CMK (cell line): Measurements from ENCODE around the gene DLG2.

Experiments
- DNase-seq: peaks from one replicate; pipeline ENCODE4 v3.0.0-alpha.2; 2010; ENCODE audit warnings: low read depth

Gene DLG2

DNA sequence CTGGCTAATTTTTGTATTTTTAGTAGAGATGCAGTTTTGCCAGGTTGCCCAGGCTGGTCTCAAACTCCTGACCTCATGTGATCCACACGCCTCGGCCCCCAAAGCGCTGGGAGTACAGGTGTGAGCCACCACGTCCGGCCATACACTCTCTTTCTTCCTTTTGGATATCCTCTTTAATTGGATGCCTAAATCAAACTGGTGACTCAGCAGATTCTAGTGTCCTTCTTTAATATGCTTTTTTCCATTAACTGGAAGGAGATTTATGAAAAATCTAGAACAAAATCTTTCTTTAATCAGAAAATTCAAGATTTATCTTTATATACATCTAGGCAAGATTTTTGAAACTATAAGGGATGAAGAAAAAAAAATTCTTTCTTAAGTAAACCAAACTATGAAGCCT, 1371.7 kb downstream of the DLG2 start:
- DNase-seq = no peak

DNA sequence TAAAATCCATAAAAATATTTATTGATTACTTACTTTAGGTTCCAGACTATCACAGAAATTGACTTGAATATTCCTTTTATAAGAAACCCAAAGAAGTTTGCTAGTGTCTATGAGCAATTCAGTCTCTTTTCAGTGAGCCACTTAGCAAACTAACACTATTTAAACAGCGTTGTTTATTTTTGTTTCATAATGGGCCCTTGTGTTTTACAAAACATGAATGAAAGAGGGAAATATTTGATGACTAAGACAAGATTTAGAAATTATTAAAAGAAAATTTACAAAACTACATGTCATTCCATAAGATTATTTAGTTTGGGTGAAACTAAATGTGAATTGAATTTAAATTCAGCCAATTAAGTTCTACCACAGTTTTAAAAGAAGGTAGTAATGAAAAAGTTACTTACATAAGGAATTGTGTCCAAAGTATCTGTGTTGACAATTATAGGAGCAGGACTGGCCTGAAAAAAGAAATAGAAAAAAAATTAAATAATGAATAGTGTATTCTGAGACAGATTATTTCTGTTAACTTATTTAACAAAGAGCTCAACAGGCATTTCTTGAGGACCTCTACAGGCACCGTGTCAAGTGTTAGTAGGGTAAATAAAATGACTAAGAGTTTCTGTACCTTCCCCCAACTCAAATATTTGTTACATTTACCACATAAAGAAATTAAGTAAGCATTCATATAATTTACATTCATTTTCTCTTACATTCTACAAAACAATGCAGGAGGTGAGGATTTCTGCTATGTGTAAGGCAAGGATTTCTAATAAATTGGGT, 1376.1 kb downstream of the DLG2 start:
- DNase-seq = no peak

DNA sequence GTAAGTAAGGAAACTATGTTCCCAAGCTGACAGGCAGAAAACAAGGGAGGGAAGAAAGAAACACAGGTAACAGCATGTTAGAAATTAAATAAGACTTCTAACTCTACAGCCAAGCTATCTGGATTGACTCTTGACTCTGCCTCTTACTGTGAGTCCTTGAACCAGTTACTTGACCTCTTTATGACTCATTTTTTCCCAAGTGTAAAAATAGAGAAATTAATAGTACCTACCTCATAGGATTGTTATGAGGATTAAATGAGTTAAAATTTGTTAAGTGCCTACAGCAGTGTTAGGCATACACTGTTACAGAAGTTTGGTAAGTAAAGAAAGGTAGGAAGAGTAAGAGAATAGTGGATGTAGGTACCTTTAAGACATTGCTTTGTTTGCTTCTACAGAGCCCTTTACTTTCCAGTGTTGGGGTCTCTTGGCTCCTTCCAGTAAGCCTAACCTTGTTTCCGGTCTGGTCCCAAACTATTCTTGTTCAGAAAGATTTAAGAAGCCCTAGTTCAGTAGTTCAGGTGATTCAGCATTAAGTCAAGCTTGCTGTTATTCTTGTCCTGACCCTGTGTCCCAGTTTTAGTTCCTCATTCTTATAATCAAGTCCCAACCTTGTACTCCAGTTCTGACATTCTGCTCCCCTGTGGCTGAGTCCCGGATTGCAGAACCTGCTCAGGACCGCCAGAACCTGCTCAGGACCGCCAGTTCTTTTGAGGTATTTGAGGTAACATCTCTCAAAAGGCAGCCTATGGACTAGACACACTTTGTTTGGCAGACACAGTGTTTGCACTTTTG, 1377.6 kb downstream of the DLG2 start:
- DNase-seq = no peak

DNA sequence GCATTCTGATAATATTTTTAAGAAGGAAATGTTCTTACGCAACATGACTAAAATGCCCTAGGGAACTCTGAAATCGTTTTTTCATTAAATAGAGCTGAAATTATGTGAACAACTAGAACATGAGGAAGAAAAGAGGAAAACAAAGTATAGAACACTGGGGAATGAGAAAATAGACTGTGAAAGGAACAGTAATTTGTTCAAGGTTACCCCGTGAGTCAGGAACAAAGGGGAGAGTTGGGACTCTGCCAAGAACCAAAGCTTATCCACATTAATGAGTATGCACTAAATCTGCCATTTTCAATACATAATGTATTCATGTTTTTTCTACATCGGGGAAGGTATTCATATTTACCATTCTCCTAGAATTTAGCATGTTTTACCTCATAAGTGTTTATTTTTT, 1379.2 kb downstream of the DLG2 start:
- DNase-seq = no peak

DNA sequence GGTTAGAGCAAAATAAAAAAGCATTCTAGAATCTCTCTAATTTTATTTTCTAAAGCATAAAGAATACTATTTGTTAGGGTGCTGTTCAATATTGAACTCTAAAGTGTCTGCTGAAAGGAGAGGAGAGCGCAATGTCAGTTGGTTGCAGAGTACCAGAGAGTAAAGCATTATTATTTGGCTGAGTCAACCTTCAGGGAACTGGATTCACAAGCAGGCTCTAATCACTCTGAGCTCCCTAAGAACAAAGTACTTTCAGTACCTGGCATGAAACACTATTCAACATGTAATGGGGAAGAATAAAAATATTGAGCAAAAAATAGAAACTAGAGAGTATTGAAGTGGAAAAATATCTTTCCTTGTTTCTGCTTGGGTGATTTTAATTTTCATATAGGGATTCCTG, 1380.0 kb downstream of the DLG2 start:
- no peak for DNase-seq

DNA sequence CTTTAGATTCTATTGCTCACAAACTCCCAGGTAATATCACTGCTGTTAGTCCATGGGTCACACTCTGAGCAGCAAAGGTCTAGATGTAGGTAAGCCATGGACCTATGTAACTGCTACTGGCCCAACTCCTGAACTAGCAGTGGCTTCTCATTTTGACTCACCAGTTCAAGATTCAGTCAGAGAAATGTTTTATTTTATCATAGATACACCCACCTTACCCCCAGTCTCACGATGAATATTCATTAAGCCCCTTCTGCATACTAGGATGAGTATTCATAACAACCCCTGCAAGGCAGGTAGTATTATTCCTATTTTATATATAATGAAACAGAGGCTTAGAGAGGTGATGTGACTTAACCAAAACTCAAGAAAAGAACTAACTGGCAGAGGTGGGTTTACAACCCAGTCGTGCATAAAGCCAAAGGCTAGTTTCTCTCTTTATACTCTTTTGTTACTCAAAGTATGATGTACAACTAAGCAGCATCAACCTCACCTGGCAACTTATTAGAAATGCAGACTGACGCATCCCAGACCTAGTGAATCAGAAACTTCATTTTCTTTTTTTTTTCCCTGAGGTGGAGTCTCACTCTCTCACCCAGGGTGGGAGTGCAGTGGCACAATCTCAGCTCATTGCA, 1383.4 kb downstream of the DLG2 start:
- no peak for DNase-seq

DNA sequence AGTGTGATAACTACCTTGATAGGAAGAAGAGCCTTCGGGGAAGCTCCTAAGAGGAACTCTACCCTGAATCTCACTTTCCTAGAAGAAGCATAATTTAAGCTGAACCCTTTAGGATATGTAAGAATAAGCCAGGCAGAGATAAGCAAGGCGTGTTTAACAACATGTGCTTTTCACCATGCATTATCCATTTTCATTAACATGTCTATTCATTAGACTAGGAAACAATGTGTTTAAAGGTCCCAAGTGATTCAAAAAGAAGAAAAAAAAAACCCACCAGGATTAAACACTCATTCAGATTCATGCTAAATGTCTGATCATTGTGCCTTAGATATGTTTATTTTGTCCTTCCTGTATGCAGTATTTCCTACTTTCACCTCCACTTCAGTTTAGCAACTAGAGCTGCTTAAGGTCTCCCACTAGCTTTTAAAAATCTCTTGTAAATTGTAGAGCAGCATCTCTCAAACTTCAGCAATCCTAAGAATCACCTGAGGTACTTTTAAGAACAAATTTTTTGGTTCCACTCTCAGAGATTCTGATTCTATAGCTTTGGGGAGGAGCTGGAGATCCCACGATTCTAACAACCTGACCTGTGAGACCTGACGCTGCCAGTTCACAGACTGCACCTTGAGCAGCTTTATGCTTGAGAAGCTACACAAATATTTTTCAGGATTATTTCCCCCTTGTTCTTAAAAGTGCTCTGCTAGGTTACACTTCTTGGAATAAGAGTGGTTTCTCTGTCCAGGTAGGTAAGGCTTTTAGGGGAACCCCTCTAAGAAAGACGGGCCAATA, 1385.6 kb downstream of the DLG2 start:
- DNase-seq = no peak

DNA sequence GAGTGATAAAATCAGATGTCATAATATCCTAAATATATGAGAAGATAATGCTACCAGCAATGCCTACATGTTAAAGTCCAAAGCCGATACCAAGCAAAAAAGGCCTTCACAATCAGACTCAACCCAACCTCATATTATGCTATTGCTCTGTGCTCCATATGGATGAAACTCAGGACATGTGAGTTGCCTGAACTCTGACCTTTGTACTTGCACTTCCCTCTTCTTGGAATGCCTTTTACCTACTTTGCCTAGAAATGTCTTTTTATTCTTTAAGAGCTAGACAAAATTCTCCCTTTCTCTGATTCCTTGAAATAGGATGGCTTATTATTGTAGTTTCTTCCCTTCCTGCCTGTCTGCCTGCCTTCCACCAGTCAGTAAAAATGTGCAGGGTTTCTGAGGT, 1386.3 kb downstream of the DLG2 start:
- DNase-seq = no peak

DNA sequence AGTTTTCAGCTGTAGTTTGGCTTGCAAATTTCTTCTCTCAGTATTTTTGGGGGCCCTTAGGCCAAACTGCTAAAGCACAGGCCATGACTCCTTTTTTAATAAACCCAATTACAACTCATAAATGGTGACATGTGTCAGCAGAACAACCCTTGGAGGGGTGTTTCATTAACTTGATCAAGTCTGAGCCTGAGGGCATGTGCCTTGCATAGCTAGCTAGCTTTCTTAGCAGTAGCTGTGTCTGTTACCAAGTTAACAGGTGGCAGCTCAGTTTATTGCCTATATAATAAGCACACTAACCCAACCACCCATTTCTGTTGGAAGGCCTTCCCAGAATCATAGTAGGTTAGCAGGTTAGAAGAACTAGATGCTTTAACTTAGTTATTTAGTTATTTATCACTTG, 1390.7 kb downstream of the DLG2 start:
- no peak for DNase-seq

DNA sequence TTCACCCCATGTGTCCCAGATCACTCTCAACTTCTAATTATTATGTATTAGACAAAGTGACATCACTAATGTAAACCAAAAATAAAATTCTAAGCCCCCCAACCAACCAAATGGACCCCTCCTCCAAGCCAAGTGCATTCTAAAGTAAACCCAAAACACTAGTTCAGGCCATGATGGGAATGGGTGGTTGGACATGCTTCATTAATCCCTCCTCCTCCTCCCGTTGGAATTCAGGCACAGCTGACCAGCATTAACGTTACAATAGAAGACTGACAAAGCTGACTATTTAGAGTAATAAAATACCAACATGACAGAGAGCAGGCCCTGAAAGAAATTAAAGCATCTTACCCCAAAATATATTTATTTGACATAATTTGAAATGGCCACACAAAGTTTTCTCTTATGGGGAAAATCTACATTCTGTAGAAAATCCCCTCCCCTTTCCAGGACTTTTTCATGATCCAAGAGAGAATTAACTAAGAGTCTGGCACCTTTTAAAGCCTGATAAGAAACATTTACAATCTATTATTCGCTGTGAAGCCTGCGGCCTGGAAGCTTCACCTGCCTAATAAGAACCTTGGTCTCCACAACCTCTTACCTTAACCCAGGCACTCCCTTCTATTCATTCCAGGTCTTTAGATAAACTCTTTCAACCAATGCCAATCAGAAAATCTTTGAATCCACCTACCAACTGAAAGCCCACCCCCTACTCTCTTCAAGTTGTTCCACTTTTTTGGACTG, 1392.5 kb downstream of the DLG2 start:
- DNase-seq = no peak

DNA sequence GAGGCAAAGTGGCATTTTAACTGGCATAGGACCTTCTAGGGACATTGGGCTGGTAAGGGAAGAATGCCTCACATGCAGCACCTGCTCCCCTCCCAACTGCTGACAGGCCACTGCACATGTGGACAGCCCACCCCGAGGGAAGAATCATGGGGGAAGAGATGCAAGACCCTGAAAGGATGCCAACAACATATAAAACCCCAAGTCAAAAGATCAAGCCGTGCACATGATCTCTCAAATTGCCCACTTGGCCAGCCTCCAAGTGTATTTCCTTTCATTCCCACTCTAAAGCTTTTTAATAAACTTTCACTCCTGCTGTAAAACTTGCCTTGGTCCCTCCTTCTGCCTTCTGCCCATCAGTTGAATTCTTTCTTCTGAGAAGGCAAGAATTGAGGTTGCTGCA, 1393.1 kb downstream of the DLG2 start:
- no peak for DNase-seq

DNA sequence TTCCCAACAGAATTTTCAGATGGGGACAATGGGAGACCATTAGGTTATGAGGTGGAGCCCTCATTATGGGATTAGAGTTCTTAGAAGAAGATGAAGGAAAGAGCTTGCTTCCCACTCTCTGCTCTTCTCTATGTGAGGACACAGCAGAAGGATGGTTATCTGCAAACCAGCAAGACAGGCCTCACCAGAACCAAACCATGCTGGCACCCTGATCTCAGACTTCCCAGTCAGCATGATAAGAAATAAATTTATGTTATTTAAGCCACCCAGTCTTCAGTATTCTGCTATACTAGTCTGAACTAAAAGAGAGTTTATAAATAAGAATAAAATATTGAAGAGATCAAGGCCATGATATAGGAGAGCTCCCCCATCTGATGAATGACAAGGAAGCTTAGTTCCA, 1394.6 kb downstream of the DLG2 start:
- no peak for DNase-seq

DNA sequence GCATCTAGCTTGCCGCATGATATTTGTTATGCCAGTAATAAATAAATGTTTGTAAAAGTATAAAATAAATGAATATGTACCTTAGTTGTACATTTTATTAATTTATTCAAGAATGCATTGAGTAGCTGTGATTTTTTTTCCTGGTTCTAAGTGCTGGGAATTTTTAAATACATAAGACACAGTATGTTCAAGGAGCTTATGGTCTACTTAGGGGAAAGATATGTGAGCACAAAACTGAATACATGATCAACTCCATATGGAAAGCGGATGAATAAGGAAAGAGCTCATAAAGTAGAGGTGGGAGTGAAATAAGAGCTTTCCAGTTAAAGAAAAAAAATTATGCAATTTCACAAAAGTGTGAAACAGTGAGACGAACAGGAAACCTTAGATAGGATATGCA, 1396.7 kb downstream of the DLG2 start:
- no peak for DNase-seq

DNA sequence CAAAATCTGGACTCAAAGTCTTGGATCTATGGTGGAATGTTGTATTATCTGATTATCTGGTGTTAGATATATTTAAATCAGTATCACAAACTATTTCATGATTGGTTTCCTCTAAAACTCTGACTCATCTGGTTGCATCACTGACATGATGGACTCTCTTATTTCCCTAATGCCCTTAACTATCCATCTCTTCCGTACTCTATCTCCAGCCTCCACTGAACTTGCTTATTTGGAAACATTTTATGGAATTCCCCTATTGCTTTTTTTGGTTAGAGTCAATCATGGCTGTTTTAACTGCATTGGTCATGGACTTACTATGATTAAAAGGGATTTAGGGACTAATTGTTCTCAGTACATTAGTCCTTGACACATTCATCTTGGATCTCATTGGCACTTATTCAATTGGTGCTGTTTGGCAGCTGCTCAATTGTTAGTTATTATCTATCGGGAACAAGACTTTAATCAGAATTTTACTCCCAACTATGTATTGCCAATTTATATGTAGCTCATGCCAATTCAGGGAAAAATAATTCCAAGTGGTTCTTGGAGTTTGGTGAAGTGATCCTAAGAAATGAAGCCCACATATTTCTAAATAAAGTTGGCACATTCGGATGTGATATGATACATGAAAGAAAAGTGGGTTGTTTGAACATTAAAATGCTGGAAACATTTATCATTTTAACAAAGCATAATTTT, 1399.0 kb downstream of the DLG2 start:
- no peak for DNase-seq

DNA sequence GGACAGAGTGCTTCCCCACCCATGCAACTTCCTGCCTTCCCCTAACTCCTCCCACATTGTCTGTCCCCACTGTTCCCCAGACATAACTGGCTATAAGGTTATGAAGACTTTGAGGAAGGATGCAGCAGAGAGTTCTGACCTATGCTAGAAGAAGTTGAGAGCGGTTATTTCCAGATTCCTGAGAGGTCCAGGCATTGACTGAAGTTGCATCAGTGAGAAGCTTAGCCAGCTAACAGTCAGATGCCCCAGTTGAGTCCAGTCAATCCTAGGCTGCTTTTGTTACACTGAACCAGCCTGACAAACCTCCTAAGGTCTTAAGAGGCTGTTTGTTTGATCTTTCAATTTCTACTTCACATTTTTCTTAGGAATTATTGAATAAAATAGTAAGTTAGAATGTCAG, 1403.1 kb downstream of the DLG2 start:
- DNase-seq = no peak

DNA sequence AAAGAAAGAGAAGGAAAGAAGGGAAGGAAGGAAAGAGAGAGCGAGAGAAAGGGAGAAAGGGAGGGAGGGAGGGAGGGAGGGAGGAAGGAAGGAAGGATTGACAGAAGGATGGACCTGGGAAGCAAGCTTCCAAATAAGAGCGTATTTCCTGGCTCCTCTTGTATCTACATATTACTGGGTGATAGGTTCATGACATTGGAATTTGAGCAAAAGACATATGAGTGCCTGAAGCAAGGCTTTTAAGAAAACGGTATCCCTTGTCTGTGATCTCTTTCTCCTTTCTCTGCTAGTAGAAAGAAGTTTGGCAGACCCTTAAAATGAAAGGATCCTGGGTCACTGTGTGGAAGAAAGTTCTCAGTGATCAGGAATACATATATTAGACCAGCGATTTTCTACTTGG, 1408.8 kb downstream of the DLG2 start:
- DNase-seq = no peak

DNA sequence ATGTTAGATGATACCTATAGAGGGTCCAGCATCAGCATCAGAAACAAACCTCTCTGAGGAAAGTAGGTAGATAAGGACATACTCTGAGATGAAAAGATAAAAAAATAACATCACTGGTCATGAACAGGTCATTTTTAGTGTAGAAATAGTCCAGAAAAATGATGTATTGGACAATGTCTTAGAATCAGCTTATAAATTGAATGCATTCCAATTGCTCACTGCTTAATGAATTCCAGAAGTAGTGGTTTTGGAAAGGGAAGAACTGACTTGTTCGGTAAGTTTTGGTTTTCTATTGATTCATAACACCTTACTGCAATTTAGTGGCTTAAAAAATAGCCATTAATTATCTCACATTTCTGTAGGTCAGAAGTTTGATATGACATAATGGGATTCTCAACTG, 1411.5 kb downstream of the DLG2 start:
- DNase-seq = no peak

DNA sequence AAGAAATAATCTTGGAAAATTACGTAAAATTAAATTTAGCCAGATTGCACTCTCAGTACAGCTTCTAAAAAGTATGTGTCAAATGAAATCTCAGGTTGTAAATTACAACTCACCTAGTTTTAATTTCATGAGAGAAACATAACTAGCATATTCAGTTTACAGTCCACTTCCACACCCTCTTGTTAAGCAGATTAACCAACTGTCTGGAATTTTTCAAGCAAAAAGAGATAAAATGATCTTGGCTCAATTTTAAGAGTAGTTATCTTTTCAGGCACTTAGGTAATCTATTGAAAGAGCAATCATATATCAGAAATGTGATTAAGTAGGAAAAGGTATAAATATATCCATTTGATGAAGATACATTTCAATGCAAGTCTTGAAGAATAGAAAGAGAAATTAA, 1412.6 kb downstream of the DLG2 start:
- no peak for DNase-seq

DNA sequence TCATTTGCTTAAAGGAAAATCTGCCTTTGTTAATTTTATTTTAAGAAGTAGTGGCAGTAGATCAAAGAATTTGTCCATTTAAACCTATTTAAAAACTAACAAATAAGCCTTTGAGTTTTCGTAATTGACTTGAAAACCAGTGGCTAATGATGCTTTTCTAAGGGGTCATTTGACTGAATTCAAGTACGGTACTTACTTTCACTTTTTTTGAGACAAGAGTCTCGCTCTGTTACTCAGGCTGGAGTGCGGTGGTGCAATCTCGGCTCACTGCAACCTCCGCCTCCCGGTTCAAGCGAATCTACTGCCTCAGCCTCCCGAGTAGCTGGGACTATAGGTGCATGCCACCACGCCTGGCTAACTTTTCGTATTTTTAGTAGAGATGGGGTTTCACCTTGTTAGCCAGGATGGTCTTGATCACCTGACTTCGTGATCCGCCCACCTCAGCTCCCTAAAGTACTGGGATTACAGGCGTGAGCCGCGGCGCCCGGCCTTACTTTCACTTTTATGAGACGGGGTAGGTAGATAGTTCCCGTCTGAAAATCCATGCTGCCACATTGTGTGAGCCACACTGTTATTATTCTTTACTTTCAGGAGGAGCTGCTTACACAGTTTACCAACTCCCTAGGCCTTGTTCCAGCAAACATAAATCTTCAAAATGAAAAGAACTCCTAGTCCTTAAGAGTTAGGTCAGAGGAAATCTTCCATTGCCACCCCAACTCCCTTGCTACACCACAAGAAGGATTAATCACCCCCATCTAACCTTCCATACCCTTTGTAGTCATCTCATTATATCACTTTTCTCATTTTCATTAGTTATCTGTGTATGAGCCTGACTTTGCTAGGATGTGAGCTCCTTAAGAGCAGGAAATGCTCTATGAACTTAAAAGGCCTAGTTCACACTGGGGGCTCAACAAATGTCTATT, 1414.4 kb downstream of the DLG2 start:
- DNase-seq = no peak

DNA sequence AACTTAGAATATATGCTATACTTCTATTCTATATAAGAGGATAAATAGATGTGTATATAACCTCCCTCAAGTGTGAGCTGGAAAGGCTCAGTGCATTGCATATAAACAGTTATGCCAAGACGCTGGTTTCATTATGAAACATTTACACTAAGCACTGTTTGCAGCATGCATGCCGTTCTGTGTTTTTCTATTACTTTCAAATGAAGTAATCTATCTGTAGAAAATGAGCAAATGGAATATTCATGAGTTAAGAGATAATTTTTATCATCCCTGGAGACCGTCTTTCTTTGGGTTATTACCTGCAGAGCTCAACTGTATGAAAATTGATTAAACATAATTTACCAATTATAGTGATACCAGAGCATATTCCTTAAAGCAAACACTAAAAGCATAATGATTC, 1415.2 kb downstream of the DLG2 start:
- no peak for DNase-seq
